Measurements from ENCODE around the gene FAM25G. TPM values are rescaled to one million over a fixed set of nuclear protein-coding genes. Genes with fewer than 3 reads are reported as not detected.
A peak's percentile ranks its signal among the peaks of the same experiment; 100 is the strongest.

The FAM25G gene
- total RNA-seq, 1 experiment from 2014 or later = not detected

GRCh38 chr10:47440207-47440606, 51.3 kb downstream of the FAM25G start:
- intact Hi-C loops (cut with micrococcal nuclease; ENCODE audit: unreplicated experiment) = no loop called here
- Mint-ChIP-seq H3K27ac (ENCODE audit: unreplicated experiment) (no peak overlapping the region), H3K4me1 (ENCODE audit: low read depth, unreplicated experiment) (peaks cover 8% of the 10 kb centered on the region), H3K36me3 (ENCODE audit: insufficient read depth, unreplicated experiment) (no peaks in the 10 kb centered on the region), H3K9me3 (ENCODE audit: low read depth, unreplicated experiment) (peaks cover 2% of the 10 kb centered on the region), H3K27me3 (ENCODE audit: unreplicated experiment) (no peaks in the 10 kb centered on the region), H3K4me3 (ENCODE audit: low read depth, unreplicated experiment) (no peak overlapping the region)
- DNase-seq = no peak
- TF ChIP-seq, protein P1, sequence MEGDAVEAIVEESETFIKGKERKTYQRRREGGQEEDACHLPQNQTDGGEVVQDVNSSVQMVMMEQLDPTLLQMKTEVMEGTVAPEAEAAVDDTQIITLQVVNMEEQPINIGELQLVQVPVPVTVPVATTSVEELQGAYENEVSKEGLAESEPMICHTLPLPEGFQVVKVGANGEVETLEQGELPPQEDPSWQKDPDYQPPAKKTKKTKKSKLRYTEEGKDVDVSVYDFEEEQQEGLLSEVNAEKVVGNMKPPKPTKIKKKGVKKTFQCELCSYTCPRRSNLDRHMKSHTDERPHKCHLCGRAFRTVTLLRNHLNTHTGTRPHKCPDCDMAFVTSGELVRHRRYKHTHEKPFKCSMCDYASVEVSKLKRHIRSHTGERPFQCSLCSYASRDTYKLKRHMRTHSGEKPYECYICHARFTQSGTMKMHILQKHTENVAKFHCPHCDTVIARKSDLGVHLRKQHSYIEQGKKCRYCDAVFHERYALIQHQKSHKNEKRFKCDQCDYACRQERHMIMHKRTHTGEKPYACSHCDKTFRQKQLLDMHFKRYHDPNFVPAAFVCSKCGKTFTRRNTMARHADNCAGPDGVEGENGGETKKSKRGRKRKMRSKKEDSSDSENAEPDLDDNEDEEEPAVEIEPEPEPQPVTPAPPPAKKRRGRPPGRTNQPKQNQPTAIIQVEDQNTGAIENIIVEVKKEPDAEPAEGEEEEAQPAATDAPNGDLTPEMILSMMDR (IDR thresholded peaks at IDR 0.05; ENCODE audit: unreplicated experiment) = no peak
- CTCF ChIA-PET = no interaction called here
- BruUV-seq (replicated peaks) = no TSS peak

DNA sequence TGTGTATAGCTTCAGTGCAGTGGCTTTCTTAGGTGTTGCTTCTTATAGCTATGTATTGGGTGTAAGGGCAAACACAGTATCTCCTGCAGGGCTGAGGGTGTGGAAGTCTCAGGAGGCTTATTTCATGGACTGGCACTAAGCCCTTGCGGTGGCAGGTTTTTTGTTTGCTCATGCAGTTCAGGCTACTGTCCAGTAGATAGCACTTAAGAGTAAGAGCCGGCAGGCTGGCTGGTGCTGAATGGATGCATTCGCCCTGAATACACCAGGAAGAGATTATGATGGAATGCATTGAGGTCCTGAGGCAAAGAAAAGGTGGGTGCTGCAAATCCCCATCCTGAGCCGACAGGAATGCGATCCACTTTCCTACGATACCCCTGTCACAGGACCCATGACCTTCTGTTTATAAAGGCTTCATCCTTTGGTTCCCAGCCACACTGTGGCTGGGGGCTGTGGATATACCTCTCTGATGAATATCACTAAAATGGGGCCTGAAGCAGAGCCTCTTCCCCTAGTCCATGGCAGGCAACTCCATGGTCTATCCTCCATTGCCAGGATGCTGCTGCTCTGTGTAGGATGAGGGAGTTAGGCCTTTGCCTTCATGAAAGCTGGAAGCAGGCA, 52.5 kb downstream of the FAM25G start:
- TF ChIP-seq, protein P1 (IDR thresholded peaks at IDR 0.05; ENCODE audit: unreplicated experiment) = peak; percentile 39
- BruUV-seq (replicated peaks) = no TSS peak
- Mint-ChIP-seq H3K27ac (ENCODE audit: unreplicated experiment) (no peak overlapping the region), H3K9me3 (ENCODE audit: low read depth, unreplicated experiment) (no peaks in the 10 kb centered on the region), H3K27me3 (ENCODE audit: unreplicated experiment) (no peaks in the 10 kb centered on the region), H3K4me3 (ENCODE audit: low read depth, unreplicated experiment) (no peak overlapping the region), H3K4me1 (ENCODE audit: low read depth, unreplicated experiment) (peaks cover 8% of the 10 kb centered on the region), H3K36me3 (ENCODE audit: insufficient read depth, unreplicated experiment) (no peaks in the 10 kb centered on the region)
- intact Hi-C loops (cut with micrococcal nuclease; ENCODE audit: unreplicated experiment) = no loop called here
- CTCF ChIA-PET = no interaction called here
- peak; percentile 72 for DNase-seq

Other genes with a start within 250 kb of the FAM25G start
- gene GDF10, start 191.5 kb downstream of the FAM25G start, total RNA-seq (2022) = not detected in 2 replicates
- gene GDF2, start 169.2 kb downstream of the FAM25G start, total RNA-seq (2022) = not detected in 2 replicates
- gene RBP3, start 143.3 kb downstream of the FAM25G start, total RNA-seq (2022) = not detected in 2 replicates
- 2.1 and 2.2 TPM in 2 replicates for gene ZNF488, start 107.4 kb downstream of the FAM25G start, total RNA-seq (2022)
- 0.69 and 1.1 TPM in 2 replicates for gene ANXA8, start 7.6 kb downstream of the FAM25G start, total RNA-seq (2022)
- gene AGAP9, start 31.9 kb upstream of the FAM25G start, total RNA-seq (2022) = 17.6 and 19.3 TPM in 2 replicates